Thoracic aorta (tissue), 2 donors: ENCODE data around the gene RILPL2. TPM values are rescaled to one million over a fixed set of nuclear protein-coding genes. Genes with fewer than 3 reads are reported as not detected.

Source experiments
- total RNA-seq, 2 donors: library from RNA; depleted of rRNA; stranded (reverse); fragments of >200 nt; gene quantifications; one replicate each; pipeline versions ENCODE4 v1.1.0 to v1.2.3, GENCODE V29; 2016

The RILPL2 gene
- total RNA-seq, 2 donors from 2014 or later, result 15.9 to 18.1 TPM

Other genes with a start within 250 kb of the RILPL2 start
- gene MPHOSPH9, start 203.5 kb downstream of the RILPL2 start, total RNA-seq, result 10 to 100 TPM in 1 of 2 donors, 1 to 10 TPM in 1; 7.6 to 44.0 TPM
- gene MTRFR, start 203.2 kb downstream of the RILPL2 start, total RNA-seq, result 10 to 100 TPM in 1 of 2 donors, 1 to 10 TPM in 1; 9.9 to 17.2 TPM
- gene CDK2AP1, start 164.8 kb downstream of the RILPL2 start, total RNA-seq, result 100 to 1,000 TPM; 107 to 130 TPM
- 10 to 100 TPM; 15.6 to 25.0 TPM for gene SBNO1, start 71.8 kb downstream of the RILPL2 start, total RNA-seq
- 10 to 100 TPM; 34.1 to 42.7 TPM for gene KMT5A, start 52.6 kb downstream of the RILPL2 start, total RNA-seq
- 10 to 100 TPM; 27.8 to 73.9 TPM for gene SNRNP35, start 21.5 kb upstream of the RILPL2 start, total RNA-seq
- 10 to 100 TPM; 29.0 to 49.7 TPM for gene RILPL1, start 97.0 kb upstream of the RILPL2 start, total RNA-seq
- gene TMED2, start 147.9 kb upstream of the RILPL2 start, total RNA-seq, result 100 to 1,000 TPM; 150 to 152 TPM
- 10 to 100 TPM; 20.6 to 41.8 TPM for gene DDX55, start 165.4 kb upstream of the RILPL2 start, total RNA-seq
- gene EIF2B1, start 197.0 kb upstream of the RILPL2 start, total RNA-seq, result 100 to 1,000 TPM; 154 to 177 TPM
- 10 to 100 TPM; 17.4 to 29.9 TPM for gene GTF2H3, start 197.1 kb upstream of the RILPL2 start, total RNA-seq
- gene TCTN2, start 234.4 kb upstream of the RILPL2 start, total RNA-seq, result 1 to 10 TPM; 4.6 to 8.7 TPM